Dermis microvascular lymphatic vessel endothelial cell (primary cell): ENCODE measurements around the gene KCNN3. TPM values are rescaled to one million over a fixed set of nuclear protein-coding genes. Genes with fewer than 3 reads are reported as not detected.

Experiments used
- DNase-seq, 2 donors: peaks; one replicate each; pipeline versions ENCODE4 v3.0.0 to v3.0.0-alpha.2; 2010; ENCODE audit warnings: low read depth in 2 of 2
- total RNA-seq: library from RNA; depleted of rRNA; stranded (reverse); fragments of >200 nt; gene quantifications from 2 replicates; pipeline ENCODE4 v1.2.1, GENCODE V29; 2014

The KCNN3 gene
- total RNA-seq, 1 donor from 2014 or later: 1.0 TPM

GRCh38 chr1:154772606-154773506, 97.2 kb downstream of the KCNN3 start:
- DNase-seq: no peak

DNA sequence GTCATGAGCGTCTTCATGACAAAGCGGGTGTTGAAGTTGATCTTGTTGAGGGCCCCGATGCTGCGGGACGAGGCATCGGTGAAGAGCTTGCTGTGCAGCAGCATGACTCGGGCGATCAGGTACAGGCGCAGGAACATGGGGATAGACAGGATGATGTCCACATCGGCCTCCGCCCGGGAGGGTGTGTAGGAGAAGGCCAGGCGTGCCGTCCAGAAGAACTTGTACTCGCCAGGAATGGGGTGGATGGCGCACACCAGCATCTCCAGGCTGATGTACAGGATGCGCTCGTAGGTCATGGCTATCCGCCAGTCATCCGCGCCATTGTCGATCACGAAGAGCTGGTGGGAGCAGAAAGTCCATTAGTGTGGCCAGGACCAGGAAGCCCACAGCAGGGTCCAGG, 98.0 kb downstream of the KCNN3 start:
- no peak for DNase-seq

- no peak for DNase-seq
These were observed 99.0 kb downstream of the KCNN3 start for GRCh38 chr1:154770897-154771594.

DNA sequence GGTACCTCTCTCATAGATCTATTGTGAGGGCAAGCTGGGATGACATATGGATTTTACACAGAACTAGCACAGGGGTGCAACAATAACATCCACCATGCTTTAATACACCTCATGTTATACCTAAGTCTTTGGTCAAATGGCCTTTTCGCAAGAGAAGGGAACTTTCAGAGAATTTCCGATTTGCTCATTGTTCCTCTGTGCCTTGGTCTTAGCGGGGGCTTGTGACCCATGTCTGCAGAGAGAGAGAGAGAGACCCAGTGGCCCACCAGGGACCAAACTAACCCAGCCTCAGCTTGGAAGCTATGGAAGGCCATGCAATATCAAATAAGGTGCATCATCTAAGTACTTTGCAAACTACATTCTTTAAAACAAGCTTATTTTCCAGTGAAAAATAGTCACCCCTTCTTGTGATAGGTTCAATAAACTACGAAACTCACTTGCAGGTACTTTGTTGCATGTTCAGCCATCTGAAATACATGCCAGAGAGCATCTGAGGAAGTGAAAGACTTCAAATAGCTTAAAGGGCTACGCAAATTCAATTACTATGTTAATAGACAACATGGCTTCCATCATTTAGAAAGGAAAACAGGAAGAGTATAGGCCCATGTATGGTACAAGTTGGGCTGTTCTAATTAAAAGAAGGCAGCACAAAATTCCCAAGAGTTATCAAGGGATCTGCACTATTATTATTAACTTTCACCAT, 100.7 kb downstream of the KCNN3 start:
- no peak for DNase-seq

GRCh38 chr1:154768456-154769125, 101.5 kb downstream of the KCNN3 start:
- peak in 1 of 2 donors; percentile 9 for DNase-seq

DNA sequence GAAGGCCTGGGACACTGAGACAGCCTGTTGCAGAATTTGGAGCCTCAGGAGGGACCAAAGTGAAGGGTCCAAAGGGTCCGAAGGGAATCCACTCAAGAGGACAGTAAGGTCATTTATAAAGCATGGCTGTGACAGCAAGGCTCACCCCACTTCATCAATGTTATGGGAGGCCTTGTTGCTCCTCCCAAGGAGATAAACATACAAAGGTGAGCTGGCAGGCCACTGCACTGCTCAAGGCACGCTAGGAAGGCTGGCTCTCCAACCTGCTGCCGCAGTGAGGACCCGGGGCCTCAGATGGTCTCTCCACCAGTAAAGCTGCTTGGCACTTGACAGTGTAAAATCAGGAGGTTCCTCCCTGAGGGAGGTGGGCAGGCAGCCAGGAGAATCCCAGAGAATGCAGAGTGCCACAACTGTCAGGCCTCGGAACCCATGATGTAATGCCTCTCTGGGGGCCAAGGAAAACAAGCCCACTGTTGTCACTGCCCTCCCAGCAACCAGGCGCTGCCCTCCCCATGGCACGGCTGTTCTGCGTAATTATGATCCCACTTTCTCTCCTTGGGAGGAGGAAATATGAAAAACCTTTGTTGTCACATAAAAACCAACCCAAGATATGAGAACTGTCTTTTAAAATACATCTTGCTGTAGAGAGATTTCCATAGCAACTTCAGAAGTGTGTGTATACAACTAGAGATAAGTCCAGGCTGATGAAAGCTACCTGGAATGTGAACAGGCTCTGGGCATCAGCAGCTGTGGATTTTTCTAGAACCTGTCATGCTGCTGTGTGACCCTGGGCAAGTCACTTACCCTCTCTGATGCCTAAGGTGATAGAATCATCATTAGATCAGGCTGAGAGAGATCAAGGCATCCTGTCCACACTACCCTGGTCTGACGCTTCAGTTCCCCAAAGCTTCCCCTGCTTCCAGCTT, 102.5 kb downstream of the KCNN3 start:
- peak; percentile 55 to 78 for DNase-seq

DNA sequence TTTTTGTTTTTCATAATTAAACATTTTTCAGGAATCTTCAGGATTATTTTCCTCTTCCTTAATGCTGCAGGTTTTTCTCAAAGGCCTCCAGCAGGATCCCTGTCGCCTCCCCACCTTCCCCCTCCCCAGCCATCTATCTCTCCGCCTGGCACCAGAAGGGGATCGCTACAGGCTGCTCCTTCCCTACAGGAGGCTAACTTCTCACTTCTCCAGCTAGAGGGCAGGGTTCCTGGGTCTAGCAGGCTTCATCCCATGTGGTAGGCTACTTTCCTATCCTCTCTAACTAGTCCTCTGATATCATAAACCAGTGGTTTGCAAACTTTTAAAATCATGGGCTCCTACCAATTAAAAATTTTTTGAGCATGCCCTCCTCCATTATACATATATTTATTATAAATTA, 104.1 kb downstream of the KCNN3 start:
- DNase-seq: peak; percentile 16 to 48

GRCh38 chr1:154764773-154765172, 105.3 kb downstream of the KCNN3 start:
- no peak for DNase-seq

DNA sequence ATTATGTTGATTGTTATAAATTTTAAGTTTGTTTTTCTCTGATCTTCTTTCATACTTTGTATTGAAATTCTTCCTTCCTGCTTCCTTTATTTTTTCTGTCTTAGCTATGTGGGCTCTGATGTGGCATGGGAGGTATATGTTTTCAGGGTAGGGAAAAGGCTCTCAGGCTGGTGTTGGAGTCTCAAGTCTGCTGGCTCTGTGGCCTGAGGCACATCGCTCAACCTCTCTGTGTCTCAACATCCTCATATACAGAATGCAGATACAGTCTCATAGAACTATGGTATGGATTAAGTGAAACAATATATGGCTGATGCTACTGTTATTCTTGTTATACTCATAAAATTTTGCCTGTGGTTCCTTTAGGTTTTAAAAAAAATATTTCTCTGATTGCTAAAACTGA, 105.9 kb downstream of the KCNN3 start:
- DNase-seq: no peak

GRCh38 chr1:154760469-154760933, 109.6 kb downstream of the KCNN3 start:
- DNase-seq: peak in 1 of 2 donors; percentile 51

- DNase-seq: no peak
These were observed 110.3 kb downstream of the KCNN3 start for GRCh38 chr1:154759793-154760192.

GRCh38 chr1:154759196-154759595, 110.9 kb downstream of the KCNN3 start:
- DNase-seq: no peak

DNA sequence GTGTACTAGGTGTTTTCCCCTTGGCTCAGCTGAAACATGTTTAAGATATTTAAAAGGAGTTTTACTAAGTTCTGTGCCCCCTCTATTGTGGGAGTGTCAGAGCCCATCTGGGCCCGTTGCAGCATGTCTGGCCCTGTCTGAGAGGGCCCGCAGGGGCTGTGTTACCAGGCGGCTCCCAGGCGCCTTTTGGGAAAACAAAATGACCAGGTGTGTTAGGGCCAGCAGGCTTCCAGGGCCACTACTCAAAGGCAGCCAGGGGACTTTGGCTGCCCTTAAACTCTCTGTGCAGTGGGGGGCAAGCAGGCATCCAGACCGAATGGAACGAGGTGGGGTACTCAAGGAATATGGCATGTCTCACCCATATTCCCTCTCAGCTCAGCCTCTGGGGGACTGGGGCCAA, 111.7 kb downstream of the KCNN3 start:
- no peak for DNase-seq

DNA sequence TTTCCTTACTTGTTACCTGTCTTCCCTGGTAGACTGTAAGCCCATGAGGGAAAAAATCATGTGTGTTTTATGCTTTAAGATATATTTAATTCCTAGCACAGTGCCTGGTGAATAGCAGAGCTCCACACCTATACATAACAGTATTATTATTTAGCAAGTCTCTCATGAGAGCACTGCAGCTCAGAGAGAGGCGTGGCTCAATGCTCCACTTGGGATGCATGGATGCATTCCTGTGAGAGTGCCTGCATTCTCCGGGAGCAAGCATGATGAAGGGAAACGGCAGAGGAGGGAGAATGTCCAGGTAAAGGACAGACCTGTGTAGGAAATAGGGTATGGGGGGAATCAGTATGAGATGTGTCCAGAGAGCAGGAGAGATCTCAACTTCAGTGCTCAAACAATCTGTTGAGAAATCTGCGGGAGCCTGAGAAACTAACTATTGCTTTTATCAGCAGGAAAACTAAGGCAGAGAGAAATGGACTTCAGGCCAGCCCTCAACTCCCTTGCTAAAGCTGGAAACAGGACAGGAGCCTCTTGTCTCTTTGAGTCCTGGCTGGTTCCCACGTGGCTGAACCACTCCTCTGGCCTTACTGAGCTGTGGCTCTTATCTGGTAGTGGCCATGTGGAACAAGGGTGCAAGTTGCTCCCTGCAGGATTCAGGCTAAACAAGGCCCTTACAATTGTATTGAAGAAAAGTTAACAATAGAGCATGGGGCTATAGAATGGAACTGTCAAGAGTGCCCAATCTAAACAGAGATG, 113.1 kb downstream of the KCNN3 start:
- no peak for DNase-seq

- DNase-seq: no peak
These were observed 114.0 kb downstream of the KCNN3 start for GRCh38 chr1:154755858-154756730.

GRCh38 chr1:154753426-154753825, 116.7 kb downstream of the KCNN3 start:
- DNase-seq: no peak

GRCh38 chr1:154752273-154753030, 117.6 kb downstream of the KCNN3 start:
- peak in 1 of 2 donors; percentile 30 for DNase-seq

GRCh38 chr1:154751690-154752089, 118.4 kb downstream of the KCNN3 start:
- no peak for DNase-seq
